ENCODE data around the gene PPIG.
"Not testable (repeated sequence)": the region's sequence is repeated elsewhere in the genome, so short reads cannot be mapped to it uniquely, and the experiment has no call there.

Gene PPIG

DNA sequence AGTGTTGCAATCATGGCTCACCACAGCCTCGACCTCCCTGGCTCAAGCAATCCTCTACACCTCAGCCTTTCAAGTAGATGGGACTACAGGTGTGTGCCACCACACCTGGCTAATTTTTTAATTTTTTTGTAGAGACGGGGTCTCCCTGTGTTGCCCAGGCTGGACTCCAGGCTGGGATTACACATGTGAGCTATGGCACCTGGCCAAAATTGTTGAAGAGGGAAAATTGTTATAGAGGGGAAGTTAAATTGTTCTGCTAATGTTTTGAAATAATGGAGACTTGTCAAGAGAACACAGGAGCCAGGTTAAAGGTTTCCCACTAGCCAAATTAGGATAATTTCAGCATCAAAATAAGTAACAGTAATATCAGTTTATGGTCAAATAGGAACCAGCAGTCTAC lies 25.1 kb downstream of the PPIG start:
- H3K4me3 ChIP-seq (ENCODE audit: low read depth, low read length) = no peak overlapping the region

DNA sequence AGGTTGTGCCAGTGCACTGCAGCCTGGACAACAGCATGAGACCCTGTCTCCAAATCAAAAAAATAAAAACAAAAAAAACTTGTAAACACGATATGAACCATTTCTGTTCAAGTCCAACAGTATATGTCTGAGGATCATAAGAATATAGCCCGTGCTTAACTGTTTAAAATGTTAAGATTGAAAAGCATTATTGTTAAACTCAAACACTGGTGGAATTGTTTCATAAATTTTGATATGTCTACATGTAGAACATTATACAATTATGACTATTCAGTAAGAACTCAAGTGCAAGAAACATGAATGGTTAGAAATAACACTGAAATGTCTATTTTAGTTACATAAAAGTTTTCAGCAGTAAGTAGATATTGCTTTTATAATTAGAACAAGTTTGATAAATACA lies 29.7 kb downstream of the PPIG start:
- H3K4me3 ChIP-seq (ENCODE audit: low read depth, low read length) = no peak overlapping the region

More for the DNA sequence above, 25.1 kb downstream of the PPIG start:
- no peak for DNase-seq (ENCODE audit: low read depth)
- TF ChIP-seq, protein P1, sequence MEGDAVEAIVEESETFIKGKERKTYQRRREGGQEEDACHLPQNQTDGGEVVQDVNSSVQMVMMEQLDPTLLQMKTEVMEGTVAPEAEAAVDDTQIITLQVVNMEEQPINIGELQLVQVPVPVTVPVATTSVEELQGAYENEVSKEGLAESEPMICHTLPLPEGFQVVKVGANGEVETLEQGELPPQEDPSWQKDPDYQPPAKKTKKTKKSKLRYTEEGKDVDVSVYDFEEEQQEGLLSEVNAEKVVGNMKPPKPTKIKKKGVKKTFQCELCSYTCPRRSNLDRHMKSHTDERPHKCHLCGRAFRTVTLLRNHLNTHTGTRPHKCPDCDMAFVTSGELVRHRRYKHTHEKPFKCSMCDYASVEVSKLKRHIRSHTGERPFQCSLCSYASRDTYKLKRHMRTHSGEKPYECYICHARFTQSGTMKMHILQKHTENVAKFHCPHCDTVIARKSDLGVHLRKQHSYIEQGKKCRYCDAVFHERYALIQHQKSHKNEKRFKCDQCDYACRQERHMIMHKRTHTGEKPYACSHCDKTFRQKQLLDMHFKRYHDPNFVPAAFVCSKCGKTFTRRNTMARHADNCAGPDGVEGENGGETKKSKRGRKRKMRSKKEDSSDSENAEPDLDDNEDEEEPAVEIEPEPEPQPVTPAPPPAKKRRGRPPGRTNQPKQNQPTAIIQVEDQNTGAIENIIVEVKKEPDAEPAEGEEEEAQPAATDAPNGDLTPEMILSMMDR (IDR thresholded peaks at IDR 0.05; ENCODE audit: low read depth, low read length) = no peak
- TF ChIP-seq POLR2A (IDR thresholded peaks at IDR 0.05; ENCODE audit: extremely low read depth, insufficient read length) = no peak
- no peak for TF ChIP-seq MYC (IDR thresholded peaks at IDR 0.05; ENCODE audit: low read depth, low read length)
- TF ChIP-seq MAX (IDR thresholded peaks at IDR 0.05; ENCODE audit: low read depth, low read length) = no peak

GRCh38 chr2:169615982-169616381 lies 31.8 kb downstream of the PPIG start:
- not testable (repeated sequence) for DNase-seq (ENCODE audit: low read depth)

More for the DNA sequence above, 29.7 kb downstream of the PPIG start:
- TF ChIP-seq, protein P1 (IDR thresholded peaks at IDR 0.05; ENCODE audit: low read depth, low read length) = no peak
- TF ChIP-seq POLR2A (IDR thresholded peaks at IDR 0.05; ENCODE audit: extremely low read depth, insufficient read length) (no peak), MAX (IDR thresholded peaks at IDR 0.05; ENCODE audit: low read depth, low read length) (no peak), MYC (IDR thresholded peaks at IDR 0.05; ENCODE audit: low read depth, low read length) (no peak)
- no peak for DNase-seq (ENCODE audit: low read depth)

GRCh38 chr2:169619946-169620345 lies 35.8 kb downstream of the PPIG start:
- TF ChIP-seq, protein P1 (IDR thresholded peaks at IDR 0.05; ENCODE audit: low read depth, low read length) = no peak
- TF ChIP-seq MYC (IDR thresholded peaks at IDR 0.05; ENCODE audit: low read depth, low read length) (no peak), POLR2A (IDR thresholded peaks at IDR 0.05; ENCODE audit: extremely low read depth, insufficient read length) (no peak), MAX (IDR thresholded peaks at IDR 0.05; ENCODE audit: low read depth, low read length) (no peak)
- no peak for DNase-seq (ENCODE audit: low read depth)
- no peak overlapping the region for H3K4me3 ChIP-seq (ENCODE audit: low read depth, low read length)

More at GRCh38 chr2:169615982-169616381, 31.8 kb downstream of the PPIG start:
- not testable (repeated sequence) for H3K4me3 ChIP-seq (ENCODE audit: low read depth, low read length)

GRCh38 chr2:169620509-169620908 lies 36.4 kb downstream of the PPIG start:
- DNase-seq (ENCODE audit: low read depth) = no peak
- no peak overlapping the region for H3K4me3 ChIP-seq (ENCODE audit: low read depth, low read length)
- TF ChIP-seq, protein P1 (IDR thresholded peaks at IDR 0.05; ENCODE audit: low read depth, low read length) = no peak
- TF ChIP-seq POLR2A (IDR thresholded peaks at IDR 0.05; ENCODE audit: extremely low read depth, insufficient read length) (no peak), MYC (IDR thresholded peaks at IDR 0.05; ENCODE audit: low read depth, low read length) (no peak), MAX (IDR thresholded peaks at IDR 0.05; ENCODE audit: low read depth, low read length) (no peak)

DNA sequence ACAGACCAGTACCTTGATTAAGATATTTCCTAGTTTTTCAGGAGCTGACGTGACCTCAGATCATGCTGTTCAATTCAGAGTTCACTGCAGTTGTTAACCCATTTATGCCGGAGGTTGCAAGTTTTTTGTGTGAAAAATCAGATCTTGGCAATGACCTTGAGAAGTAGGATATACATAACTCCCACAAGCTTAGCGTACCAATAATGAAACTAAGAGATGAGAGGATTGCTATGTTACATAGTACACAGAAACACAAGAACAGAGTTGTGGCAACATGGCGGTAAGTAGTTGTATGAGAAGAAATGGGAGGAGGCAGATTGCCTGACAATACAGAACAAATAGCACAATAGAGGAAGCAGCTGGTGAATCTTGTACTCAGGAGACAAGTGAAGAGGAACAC lies 39.1 kb downstream of the PPIG start:
- TF ChIP-seq MYC (IDR thresholded peaks at IDR 0.05; ENCODE audit: low read depth, low read length) = no peak
- no peak for TF ChIP-seq POLR2A (IDR thresholded peaks at IDR 0.05; ENCODE audit: extremely low read depth, insufficient read length)
- TF ChIP-seq MAX (IDR thresholded peaks at IDR 0.05; ENCODE audit: low read depth, low read length) = no peak
- TF ChIP-seq, protein P1 (IDR thresholded peaks at IDR 0.05; ENCODE audit: low read depth, low read length) = no peak
- H3K4me3 ChIP-seq (ENCODE audit: low read depth, low read length) = no peak overlapping the region
- no peak for DNase-seq (ENCODE audit: low read depth)

Data from NB4 (cell line).